GM18499 (cell line): Measurements from ENCODE around the gene BCS1L.
A peak's percentile ranks its signal among the peaks of the same experiment; 100 is the strongest.
"Not testable (repeated sequence)": the region's sequence is repeated elsewhere in the genome, so short reads cannot be mapped to it uniquely, and the experiment has no call there.

Experiments
- ATAC-seq: cut with Tn5 transposase; IDR thresholded peaks from one replicate; pipeline ENCODE4 v1.9.1; 2021; ENCODE audit warnings: moderate number of reproducible peaks; ENCODE audit not compliant: insufficient read depth, unreplicated experiment

BCS1L gene

GRCh38 chr2:218659988-218660358 lies 490 bp downstream of the BCS1L start:
- ATAC-seq = no peak

DNA sequence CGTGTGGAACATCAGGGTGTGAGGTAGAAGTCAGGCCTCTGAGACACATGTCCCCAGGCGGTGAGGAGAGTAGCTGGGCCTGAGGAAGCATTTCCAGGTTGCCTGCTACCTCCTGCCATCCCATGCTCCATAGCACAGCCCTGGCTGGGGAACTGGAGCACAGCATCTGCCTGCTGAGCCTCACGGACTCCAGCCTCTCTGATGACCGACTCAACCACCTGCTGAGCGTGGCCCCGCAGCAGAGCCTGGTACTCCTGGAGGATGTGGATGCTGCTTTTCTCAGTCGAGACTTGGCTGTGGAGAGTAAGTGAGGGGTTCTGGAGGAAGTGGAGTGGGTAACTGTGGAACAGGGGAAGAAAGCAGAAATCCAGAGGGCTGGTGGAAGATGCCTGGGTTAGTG lies 2.9 kb downstream of the BCS1L start:
- ATAC-seq = no peak

DNA sequence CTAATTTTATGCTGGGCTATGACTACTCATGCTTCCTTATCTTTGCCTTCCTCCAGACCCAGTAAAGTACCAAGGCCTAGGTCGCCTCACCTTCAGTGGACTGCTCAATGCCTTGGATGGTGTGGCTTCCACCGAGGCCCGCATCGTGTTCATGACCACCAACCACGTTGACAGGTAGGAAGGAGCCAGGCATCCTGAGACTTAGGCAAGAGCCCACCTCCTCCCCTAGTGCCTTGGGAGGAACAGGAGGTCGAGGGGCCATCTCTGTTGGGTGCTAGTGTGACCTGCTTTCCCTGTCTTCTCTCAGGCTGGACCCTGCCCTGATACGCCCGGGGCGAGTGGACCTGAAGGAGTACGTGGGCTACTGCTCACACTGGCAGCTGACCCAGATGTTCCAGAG lies 3.3 kb downstream of the BCS1L start:
- ATAC-seq = no peak

DNA sequence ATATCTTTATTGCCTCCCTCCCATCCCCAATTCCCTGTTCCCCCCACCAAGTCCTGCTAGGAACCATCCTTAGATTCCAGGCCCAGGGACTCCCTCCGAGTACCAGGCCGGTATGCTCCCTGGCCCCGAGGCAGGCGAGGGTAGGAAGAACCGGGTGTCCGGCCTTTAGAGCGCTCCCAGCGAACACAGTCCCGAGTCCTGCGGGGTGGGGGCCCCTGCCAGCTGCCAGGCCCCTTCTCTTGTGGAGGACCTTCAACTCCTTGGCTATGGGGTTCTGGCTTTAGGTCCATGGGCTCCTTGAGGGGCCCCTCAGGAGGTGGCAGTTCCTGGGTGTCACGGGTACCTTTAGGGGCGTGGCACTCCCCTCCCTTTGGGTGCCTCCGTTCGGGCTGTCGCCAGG lies 4.4 kb downstream of the BCS1L start:
- no peak for ATAC-seq

GRCh38 chr2:218664653-218665052 lies 5.2 kb downstream of the BCS1L start:
- no peak for ATAC-seq

DNA sequence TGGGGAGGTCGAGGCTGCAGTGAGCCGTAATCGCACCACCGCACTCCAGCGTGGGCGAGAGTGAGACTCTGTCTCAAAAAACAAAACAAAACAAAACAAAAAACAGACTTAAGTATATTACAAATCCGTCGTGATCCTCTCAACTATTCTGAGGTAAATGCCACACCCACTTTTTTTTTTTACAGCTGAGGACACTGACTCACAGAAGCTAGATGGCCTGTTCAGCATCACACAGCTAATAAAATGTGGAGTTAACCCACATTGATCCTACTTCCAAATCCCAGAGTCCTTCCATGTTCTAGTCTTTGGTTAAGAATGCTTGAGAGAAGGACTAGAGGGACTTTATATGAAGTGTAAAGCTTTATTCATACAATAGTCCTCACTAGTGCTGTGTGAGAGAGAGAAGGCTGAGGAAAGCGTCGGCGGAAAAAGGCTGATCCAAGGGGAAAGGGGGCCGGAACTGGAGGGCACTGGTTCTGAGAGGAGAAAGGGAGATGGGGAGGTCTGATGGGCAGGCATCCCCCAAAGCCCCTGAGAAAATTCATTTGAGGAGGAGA lies 11.7 kb downstream of the BCS1L start:
- ATAC-seq = no peak

- peak; percentile 89 for ATAC-seq
Observed at GRCh38 chr2:218671654-218672566, 12.4 kb downstream of the BCS1L start, which contains the start of the genes RNF25 and STK36. RNF25 (minus strand) TSS chr2:218672002; CDS start chr2:218671970, 32 bp downstream. STK36 (plus strand) TSS chr2:218672086; CDS start chr2:218672830, 744 bp downstream.

- ATAC-seq = no peak
Observed at GRCh38 chr2:218679119-218679518, 19.6 kb downstream of the BCS1L start.

DNA sequence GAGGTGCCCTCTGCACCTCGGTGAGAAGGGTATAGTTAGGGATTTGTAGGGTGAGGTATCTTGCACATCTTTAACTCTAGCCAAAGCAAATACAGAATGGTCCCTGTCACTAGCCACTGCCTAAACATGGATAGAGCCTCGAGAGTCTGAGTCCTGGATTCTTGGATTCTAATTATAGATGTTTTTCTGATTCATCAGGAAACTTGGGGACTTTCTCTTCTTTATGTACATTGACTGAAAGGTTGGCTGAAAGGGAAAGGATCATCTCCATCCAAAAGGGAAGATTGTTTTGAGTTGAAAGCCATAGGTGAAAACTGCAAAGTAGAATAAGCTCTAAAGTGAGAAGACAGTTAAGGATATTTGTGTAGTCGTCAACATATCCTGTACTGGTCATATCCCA lies 20.6 kb downstream of the BCS1L start:
- ATAC-seq = no peak

DNA sequence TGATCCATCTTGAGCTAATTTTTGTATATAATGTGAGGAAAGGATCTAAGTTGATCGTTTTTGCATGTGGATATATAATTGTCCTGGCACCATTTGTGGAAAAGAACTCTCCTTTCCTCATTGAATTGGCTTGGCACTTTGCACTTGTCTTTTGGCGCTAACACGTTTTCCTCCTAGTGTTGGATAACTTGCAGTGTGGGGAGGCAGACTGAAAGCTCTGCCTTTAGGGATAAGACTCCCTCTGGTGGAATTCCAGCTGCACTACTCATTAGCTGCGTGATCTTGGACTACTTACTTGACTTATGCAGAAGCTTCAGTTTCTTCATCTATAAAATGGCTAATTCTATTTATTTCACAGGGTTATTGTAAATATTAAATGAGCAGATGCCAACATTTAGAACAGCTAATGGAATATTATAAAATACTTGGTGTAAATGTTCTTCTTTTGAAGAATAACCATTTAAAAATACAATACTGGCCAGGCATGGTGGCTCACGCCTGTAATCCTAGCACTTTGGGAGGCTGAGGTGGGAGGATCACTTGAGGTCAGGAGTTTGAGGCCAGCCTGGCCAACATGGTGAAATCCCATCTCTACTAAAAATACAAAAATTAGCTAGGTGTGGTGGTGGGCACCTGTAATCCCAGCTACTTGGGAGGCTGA lies 28.0 kb downstream of the BCS1L start:
- not testable (repeated sequence) for ATAC-seq

DNA sequence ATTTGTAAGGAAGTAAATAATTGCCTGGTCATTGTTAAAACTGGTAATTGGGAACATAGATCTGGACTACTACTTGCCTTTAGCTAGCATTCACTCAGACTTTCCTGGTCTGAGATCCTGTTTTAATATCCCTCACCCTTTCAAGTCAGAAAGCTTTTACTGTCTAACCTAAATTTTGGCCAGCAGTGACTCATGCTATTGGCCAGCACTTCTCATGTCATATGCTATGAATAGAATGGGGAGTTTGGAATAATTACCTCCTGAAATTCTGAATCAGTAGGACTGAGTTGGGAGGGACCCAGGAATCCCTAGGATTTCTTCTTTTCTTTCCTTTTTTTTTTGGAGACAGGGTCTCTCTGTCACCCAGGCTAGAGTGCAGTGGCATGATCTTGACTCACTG lies 31.8 kb downstream of the BCS1L start:
- no peak for ATAC-seq

DNA sequence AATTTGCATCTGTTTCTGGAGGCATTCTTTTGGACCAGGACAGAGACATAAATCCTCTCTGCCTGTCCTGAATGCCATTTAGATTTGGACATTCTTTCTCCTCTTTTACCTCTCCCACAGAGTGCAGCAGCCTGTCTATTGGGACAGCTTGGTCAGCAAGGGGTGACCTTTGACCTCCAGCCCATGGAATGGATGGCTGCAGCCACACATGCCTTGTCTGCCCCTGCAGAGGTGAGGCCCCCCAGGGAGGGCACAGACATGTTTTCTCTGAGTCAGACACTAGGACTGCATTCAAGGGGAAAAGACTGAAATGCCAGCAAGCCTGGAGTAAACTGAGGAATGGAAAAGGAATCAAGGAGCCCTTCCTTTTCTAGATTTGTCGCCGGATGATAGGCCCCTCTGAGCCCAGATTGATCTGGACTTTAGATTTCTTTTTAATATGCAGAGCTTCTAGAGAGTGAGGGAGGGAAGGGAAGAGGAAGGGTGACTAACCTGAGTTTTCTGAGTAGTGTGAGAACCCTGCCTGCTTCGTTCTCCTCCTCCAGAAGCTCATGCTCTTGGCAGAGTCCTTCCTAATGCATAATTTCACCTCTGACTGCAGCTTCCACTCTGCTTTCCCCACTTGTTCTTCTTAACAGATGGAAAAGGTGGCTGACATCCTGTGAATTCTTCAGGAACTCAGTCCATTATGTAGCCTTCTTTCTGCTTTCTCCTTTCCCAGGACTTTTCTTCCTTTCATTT lies 35.1 kb downstream of the BCS1L start:
- no peak for ATAC-seq

GRCh38 chr2:218698885-218699284 lies 39.4 kb downstream of the BCS1L start:
- ATAC-seq = no peak

- ATAC-seq = no peak
Observed at GRCh38 chr2:218701806-218702205, 42.3 kb downstream of the BCS1L start.

GRCh38 chr2:218703341-218703740 lies 43.9 kb downstream of the BCS1L start:
- no peak for ATAC-seq

- no peak for ATAC-seq
Observed at GRCh38 chr2:218708086-218708485, 48.6 kb downstream of the BCS1L start.

DNA sequence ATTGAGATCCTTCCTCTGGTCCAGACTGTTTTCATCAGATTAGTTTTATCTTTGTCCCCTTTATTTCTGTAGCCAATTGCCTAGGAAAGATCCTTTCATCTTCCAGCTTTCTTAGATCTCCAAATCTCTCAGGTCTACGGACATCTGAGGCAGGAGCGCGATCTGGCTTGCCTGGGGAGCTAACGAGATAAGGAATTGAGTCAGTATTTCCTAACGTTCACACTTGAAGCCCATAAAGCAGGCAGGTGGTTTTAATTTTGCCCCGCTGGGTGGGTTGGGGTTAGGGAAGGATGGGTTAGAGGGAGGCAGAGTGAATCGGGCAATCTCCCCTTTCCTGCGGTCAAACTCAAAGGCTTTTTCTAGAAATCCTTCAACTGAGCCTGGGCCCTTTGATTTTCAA lies 50.4 kb downstream of the BCS1L start:
- no peak for ATAC-seq

DNA sequence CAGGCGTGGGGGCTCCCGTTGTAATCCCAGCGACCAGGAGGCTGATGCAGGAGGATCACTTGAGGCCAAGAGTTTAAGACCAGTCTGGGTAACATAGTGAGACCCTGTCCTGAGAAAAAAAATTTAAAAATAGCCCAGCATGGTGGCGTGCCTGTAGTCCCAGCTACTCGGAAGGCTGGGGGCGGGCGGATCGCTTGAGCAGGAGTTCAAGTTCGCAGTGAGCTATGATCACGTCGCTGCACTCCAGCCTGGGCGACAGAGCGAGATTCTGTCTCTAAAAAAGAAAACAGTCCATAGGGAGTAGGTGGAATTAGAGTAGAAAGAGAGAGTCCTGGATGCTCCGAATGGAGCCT lies 50.8 kb downstream of the BCS1L start:
- ATAC-seq = no peak

DNA sequence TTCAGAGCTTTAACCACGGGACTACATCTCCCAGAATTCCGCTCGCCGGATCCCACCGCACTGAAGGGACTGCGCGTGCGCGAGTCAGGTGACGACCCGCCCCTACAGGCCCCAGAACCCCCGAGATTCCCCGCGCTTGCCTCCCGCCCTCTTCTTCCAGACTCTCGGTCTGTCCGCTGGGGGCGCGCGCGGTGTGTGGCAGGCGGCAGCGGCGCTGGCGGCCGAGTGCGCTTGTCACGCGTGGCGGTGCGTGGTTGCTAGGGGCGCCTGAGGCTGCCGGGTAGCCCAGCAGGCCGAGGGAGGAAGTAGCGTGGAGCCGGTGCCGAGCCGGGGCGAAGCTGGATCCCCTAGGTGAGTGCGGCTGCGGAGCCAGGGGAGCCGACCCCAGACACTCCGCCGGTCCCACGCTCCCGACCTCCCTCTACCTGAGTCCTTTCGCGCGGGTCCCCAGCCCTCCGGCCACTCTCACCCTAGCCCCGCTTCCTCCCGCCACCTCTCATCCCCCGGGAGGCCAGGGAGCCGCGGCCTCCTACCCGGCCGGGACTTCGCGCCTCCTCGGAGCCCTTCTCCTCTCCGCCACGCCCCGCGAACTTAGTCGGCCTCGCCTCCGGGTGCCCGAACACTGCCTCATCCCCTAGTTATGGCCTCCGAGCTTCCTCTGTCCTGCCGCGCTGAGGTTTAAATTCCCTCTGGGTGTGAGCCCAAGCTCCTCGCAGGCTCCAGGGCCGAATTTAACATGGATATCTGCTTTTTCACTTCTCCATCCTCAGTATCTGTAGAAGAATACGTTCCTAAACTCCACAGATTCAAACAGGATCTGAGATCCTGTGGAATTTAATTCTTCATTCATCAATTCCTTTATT lies 51.4 kb downstream of the BCS1L start, which contains the start of gene TTLL4:
TTLL4 (plus strand) TSS at position 149 of the 863 bp plus-strand sequence. CDS start 26,842 bp downstream, outside the sequence.
- ATAC-seq = peak; percentile 69

GRCh38 chr2:218711550-218711929 lies 52.1 kb downstream of the BCS1L start:
- no peak for ATAC-seq
